Stimulated activated CD4-positive, alpha-beta T cell treated with anti-CD3 and anti-CD28 coated beads, Interleukin-1b, Interleukin-23, amount 100 ng/mL, for 4 hours (primary cell): Measurements from ENCODE around the gene KLHL36.
A peak's percentile ranks its signal among the peaks of the same experiment; 100 is the strongest.

Source experiments
- DNase-seq, 2 donors: peaks; one replicate each; pipeline ENCODE4 v3.0.0-alpha.2; 2020; ENCODE audit warnings: low read depth in 2 of 2

The KLHL36 gene

GRCh38 chr16:84647828-84648594 is at the start of gene KLHL36:
TSS of gene KLHL36 (plus strand) at chr16:84648511. CDS start at chr16:84650868, 2,357 bp downstream.
- peak; percentile 62 to 72 for DNase-seq

DNA sequence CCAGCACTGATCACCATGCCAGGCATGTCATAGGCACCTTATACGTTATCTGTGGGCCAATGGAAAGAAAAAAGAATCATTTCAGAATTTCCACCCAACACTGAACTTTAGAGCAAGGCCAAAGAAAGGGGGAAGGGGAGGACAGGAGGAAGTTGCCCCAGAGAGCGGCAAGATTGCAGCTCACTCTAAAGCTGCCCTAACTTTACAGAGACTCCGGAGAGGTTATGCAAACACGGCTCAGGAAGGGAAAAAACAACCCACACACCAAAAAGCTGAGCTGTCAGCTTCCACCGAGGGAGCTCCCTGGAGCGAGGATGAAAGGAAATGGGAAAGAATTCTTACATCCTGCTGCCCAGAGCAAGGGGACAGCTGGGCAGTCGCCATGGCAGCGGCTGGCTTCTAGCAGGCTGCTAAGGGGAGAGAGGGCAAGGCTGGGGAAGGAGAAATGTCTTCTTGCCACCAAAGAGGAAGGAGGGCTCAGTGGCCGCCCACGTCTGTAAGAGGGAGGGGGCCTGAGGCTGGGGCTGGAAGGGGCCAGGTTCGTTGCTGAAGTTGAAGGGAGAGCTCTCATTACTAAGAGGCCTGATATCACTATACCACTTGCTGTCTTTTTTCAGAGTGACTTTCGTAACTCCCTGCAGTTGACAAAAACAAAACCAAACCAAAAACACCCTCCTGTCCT is 48.6 kb upstream of the KLHL36 start:
- peak in 1 of 2 donors; percentile 60 for DNase-seq

- DNase-seq: no peak
These were observed 47.7 kb upstream of the KLHL36 start for GRCh38 chr16:84600343-84601229.

GRCh38 chr16:84603140-84603816 is 45.0 kb upstream of the KLHL36 start:
- no peak for DNase-seq

DNA sequence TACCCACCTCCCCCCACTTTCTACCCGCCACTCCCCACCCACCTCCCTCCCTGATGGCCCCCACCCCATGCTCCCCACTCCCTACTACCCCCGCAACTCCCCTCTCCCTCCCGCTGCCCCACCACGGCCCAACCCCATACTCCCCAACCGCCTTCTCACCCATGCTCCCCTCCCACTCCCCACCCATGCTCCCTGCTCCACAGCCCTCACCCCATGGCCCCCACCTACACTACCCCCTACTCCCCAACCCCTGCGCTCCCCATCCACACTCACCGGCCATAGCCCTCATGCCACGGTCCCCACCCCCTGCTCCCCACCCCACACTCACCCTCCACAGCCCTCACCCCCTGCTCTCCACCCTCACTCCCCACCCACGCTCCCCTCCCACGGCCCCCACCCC is 44.4 kb upstream of the KLHL36 start:
- no peak for DNase-seq

GRCh38 chr16:84604477-84605013 is 43.8 kb upstream of the KLHL36 start:
- DNase-seq: no peak

GRCh38 chr16:84605339-84605848 is 42.9 kb upstream of the KLHL36 start:
- no peak for DNase-seq

DNA sequence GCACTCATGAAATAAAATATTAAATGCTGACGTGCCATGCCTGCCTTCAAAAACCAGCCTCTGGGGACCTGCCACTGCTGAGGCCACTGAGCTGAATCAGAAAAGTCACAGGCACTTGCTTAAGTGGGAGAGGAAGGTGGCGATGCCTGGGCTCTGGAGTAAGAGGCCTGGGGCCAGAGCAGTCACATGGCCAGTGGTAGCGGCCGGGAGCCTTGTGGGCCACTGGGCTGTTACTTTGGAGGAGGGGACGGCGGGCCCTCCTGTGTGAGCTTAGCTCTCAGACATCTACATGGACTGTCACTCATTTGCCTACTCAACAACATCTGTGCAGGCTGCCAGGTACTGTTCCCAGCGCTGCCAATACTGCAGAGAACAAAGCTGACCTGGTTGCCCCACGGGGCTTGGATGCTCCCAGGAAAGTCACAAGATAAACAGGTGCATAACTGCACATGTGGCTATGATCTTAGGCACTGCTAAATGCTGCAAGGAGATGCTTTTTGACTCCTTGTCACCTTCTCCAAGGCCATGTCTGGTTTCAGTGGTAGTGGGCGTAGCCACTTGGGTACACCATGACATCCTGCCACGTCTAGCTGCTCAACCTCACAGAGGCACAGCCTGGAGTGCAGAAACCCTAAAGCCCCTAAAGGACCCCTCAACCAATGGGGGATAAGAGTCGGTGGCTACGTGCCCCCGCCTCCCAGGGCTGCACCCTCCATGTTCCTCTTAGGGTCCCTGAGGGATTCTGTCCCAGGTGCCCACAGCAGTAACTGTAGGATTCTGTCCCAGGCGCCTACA is 42.0 kb upstream of the KLHL36 start:
- no peak for DNase-seq

DNA sequence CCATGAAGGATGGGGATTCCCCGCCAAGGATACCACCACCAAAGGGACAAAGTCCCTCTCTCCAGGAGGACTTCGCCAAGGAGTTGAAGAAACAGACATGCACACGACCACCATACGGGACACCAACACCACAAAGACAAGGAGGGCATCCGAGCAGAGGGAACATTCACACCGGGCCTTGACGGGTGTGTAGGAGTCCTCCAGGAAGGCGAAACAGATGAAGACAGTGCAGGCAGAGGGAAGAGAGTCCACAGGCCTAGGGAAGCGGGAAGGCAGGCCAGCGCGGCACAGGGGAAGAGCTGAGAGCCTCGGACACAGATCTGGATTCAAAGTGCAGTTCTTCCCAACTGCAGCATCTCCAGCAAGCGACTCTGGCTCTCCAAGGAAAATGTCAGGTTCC is 41.2 kb upstream of the KLHL36 start:
- DNase-seq: no peak

GRCh38 chr16:84607694-84608093 is 40.6 kb upstream of the KLHL36 start:
- no peak for DNase-seq

DNA sequence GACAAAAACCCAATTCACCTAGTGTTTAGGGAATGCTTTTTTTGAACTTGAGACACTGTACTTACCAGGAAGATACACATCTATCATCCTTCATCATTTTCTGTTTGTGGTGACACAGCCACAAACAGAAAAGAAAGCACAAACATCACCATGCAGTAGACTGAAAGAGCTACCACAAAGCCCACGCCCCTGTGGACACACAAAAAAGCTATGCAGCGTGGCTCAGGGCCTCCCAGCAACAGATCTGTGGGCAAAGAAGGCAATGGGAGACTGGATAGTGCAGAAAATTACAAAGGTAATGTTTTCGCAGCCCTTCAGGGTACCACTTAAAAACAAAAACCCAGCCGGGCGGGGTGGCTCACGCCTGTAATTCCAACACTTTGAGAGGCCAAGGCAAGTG is 40.0 kb upstream of the KLHL36 start:
- DNase-seq: no peak

GRCh38 chr16:84609563-84610177 is 38.6 kb upstream of the KLHL36 start:
- no peak for DNase-seq

GRCh38 chr16:84610376-84610775 is 37.9 kb upstream of the KLHL36 start:
- no peak for DNase-seq

DNA sequence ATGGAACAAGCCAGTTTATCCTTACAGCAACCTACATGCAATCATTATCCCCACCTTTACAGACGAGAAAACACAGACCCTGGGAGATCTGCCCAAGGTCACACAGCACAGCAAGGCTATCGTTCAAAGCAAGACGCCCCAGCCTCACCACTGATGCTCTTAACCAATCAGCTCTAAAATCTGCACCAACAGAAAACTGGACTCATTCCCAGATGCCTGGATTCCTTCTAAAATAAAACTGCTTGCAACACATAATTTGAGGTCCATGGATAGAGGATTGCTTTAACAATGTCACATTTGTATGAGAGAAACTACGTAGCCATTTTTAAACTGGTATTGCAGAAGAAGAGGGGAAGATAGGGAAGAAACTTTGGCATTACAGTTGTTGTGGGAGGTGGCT is 37.3 kb upstream of the KLHL36 start:
- DNase-seq: no peak

- no peak for DNase-seq
These were observed 35.6 kb upstream of the KLHL36 start for GRCh38 chr16:84612686-84613085.

DNA sequence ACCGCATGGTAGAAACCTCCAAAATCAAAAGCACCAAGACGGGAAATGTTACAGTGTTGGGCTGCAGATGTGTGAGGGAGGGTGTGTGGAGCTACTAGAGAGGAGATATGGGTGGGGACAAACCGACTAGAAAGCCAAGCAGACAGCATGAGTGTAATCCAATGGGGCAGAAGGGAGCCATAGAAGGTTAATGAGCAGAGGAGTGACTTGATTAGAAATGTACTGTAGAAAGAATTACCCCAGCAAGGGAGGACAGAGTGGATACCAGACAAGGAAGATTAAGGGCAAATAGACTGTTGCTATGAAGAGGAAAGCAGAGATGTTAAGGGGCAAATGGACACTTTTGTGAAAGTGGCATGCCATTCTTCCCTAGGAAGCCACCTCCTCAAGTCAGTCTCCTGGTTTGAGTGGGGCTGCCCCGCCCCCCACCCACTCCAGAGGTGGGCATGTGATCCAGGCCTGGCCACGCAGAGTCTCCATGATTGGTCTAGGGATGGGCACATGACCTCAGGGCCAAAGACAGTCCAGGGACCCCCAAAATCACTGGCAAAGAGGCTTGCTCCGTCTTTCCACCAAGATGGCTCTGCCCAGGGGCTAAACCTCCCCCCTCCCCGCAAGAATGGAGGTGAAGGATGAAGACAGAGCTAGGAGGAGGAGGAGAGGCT is 34.8 kb upstream of the KLHL36 start:
- no peak for DNase-seq

GRCh38 chr16:84614073-84614459 is 34.2 kb upstream of the KLHL36 start:
- DNase-seq: no peak

- no peak for DNase-seq
These were observed 33.7 kb upstream of the KLHL36 start for GRCh38 chr16:84614623-84614967.

GRCh38 chr16:84614968-84615813 is 33.1 kb upstream of the KLHL36 start:
- DNase-seq: no peak
